Measurements from ENCODE around the gene PCDHGA8.
"Not testable (repeated sequence)": the region's sequence is repeated elsewhere in the genome, so short reads cannot be mapped to it uniquely, and the experiment has no call there.

PCDHGA8 gene

DNA sequence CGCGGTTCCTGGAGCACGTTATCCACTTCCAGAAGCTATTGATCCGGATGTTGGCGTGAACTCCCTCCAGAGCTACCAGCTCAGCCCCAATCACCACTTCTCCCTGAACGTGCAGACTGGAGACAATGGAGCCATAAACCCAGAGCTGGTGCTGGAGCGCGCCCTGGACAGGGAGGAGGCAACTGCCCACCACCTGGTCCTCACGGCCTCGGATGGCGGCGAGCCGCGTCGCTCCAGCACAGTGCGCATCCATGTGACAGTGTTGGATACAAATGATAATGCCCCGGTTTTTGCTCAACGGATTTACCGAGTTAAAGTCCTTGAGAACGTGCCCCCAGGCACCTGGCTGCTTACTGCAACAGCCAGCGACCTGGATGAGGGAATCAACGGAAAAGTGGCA lies 11.0 kb downstream of the PCDHGA8 start:
- no peak for DNase-seq

- peak; percentile 17 to 44 for DNase-seq
These were observed 15.5 kb downstream of the PCDHGA8 start, which contains the start of gene PCDHGB6 for GRCh38 chr5:141407790-141408505. Gene PCDHGB6 (plus strand): TSS chr5:141408021. CDS start chr5:141408203, 182 bp downstream.

DNA sequence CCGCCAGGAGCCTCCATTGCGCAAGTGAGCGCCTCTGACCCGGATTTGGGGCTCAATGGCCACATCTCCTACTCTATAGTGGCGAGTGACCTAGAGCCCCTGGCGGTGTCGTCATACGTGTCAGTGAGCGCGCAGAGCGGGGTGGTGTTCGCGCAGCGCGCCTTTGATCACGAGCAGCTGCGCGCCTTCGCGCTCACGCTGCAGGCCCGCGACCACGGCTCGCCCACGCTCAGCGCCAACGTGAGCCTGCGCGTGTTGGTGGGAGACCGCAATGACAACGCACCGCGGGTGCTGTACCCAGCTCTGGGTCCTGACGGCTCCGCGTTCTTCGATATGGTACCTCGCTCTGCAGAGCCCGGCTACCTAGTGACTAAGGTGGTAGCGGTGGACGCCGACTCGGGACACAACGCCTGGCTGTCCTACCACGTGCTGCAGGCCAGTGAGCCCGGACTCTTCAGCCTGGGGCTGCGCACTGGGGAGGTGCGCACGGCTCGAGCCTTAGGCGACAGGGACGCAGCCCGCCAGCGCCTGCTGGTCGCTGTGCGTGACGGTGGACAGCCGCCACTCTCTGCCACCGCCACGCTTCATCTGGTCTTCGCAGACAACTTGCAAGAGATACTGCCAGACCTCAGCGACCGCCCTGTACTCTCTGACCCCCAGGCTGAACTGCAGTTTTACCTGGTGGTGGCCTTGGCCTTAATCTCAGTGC lies 17.3 kb downstream of the PCDHGA8 start:
- no peak for DNase-seq

DNA sequence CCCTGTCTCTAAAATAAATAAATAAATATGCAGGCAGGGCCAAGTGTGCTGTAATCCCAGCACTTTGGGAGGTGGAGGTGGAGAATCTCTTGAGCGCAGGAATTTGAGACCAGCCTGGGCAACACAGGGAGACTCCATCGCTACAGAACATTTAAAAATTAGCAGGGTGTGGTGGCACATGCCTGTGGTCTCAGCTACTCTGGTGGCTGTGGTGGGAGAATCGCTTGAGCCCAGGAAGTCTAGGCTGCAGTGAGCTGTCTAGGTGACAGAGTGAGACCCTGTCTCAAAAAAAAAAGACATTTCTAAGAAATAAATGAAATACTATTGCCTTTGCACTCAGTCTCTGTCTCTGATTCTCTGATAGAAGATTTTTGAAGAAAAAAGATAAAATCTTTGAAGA lies 19.1 kb downstream of the PCDHGA8 start:
- no peak for DNase-seq

DNA sequence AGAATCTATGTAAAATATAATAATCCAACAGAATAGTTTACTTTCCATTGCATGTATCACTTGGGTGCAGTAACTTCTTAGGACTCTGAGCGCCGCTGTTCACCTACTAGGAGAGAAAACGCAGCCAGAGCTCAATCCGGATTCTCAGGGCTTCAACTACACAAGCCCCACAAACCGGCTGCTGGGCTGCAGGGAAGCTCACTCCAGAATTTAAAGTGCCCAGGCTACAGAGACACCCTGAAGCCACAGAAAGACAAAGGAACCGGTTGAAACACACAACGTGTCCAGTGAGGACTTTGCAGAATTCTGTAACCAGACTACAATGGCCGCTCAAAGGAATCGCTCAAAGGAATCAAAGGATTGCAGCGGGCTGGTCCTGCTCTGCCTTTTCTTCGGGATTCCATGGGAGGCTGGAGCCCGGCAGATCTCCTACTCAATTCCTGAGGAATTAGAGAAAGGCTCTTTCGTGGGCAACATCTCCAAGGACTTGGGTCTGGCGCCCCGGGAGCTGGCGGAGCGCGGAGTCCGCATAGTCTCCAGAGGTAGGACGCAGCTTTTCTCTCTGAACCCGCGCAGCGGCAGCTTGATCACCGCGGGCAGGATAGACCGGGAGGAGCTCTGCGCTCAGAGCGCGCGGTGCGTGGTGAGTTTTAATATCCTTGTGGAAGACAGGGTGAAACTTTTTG lies 20.6 kb downstream of the PCDHGA8 start, which contains the start of gene PCDHGA10:
Gene PCDHGA10 (plus strand): TSS at position 134 of the 686 bp plus-strand sequence. CDS start 189 bp downstream, at position 323.
- peak; percentile 53 to 63 for DNase-seq

DNA sequence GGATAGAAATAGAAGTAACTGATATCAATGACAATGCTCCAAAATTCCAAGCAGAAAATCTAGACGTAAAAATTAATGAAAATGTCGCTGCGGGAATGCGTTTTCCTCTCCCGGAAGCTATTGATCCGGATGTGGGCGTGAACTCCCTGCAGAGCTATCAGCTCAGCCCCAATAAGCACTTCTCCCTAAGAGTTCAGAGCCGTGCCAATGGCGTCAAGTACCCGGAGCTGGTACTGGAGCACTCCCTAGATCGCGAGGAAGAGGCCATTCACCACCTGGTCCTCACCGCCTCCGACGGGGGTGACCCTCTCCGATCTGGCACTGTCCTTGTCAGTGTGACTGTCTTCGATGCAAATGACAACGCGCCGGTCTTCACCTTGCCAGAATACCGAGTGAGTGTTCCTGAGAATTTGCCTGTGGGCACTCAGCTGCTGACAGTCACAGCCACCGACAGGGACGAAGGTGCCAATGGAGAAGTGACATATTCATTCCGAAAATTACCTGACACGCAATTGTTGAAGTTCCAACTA lies 21.2 kb downstream of the PCDHGA8 start:
- no peak for DNase-seq

GRCh38 chr5:141414548-141415274 lies 22.3 kb downstream of the PCDHGA8 start:
- DNase-seq: not testable (repeated sequence)

DNA sequence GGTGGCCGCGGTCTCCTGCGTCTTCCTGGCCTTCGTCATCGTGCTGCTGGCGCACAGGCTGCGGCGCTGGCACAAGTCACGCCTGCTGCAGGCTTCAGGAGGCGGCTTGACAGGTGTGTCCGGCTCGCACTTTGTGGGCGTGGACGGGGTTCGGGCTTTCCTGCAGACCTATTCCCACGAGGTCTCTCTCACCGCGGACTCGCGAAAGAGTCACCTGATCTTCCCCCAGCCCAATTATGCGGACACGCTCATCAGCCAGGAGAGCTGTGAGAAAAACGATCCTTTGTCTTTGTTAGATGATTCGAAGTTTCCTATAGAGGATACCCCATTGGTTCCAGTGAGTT lies 22.8 kb downstream of the PCDHGA8 start:
- not testable (repeated sequence) for DNase-seq

- peak; percentile 46 to 47 for DNase-seq
These were observed 25.2 kb downstream of the PCDHGA8 start, which contains the start of gene PCDHGB7 for GRCh38 chr5:141417494-141418172. Gene PCDHGB7 (plus strand): TSS chr5:141417677. CDS start chr5:141417860, 183 bp downstream.

- DNase-seq: no peak
These were observed 26.8 kb downstream of the PCDHGA8 start for GRCh38 chr5:141419074-141419880.

- peak; percentile 39 to 46 for DNase-seq
These were observed 28.5 kb downstream of the PCDHGA8 start, which contains the start of gene PCDHGA11 for GRCh38 chr5:141420855-141421488. Gene PCDHGA11 (plus strand): TSS chr5:141421051. CDS start chr5:141421228, 177 bp downstream.

GRCh38 chr5:141421489-141421855 lies 29.0 kb downstream of the PCDHGA8 start:
- no peak for DNase-seq

DNA sequence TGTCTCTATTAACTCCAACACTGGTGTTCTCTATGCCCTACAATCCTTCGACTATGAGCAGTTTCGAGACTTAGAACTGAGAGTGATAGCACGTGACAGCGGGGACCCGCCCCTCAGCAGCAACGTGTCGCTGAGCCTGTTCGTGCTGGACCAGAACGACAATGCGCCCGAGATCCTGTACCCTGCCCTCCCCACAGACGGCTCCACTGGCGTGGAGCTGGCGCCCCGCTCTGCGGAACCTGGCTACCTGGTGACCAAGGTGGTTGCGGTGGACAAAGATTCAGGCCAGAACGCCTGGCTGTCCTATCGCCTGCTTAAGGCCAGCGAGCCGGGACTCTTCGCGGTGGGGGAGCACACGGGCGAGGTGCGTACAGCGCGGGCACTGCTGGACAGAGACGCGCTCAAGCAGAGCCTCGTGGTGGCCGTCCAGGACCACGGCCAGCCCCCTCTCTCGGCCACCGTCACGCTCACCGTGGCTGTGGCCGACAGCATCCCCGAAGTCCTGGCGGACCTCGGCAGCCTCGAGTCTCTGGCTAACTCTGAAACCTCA lies 30.4 kb downstream of the PCDHGA8 start:
- no peak for DNase-seq

- no peak for DNase-seq
These were observed 35.5 kb downstream of the PCDHGA8 start for GRCh38 chr5:141427783-141428426.

DNA sequence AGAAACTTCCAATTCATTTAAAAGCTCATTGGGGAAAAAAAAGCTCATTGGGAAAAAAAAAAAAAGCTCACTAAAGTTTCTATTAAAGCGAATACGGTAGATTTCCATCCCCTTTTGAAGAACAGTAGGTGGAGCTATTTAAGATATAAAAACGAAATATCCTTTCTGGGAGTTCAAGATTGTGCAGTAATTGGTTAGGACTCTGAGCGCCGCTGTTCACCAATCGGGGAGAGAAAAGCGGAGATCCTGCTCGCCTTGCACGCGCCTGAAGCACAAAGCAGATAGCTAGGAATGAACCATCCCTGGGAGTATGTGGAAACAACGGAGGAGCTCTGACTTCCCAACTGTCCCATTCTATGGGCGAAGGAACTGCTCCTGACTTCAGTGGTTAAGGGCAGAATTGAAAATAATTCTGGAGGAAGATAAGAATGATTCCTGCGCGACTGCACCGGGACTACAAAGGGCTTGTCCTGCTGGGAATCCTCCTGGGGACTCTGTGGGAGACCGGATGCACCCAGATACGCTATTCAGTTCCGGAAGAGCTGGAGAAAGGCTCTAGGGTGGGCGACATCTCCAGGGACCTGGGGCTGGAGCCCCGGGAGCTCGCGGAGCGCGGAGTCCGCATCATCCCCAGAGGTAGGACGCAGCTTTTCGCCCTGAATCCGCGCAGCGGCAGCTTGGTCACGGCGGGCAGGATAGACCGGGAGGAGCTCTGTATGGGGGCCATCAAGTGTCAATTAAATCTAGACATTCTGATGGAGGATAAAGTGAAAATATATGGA lies 38.1 kb downstream of the PCDHGA8 start, which contains the start of gene PCDHGA12:
Gene PCDHGA12 (plus strand): TSS at position 176 of the 782 bp plus-strand sequence. CDS start 253 bp downstream, at position 429.
- DNase-seq: peak; percentile 30 to 32

DNA sequence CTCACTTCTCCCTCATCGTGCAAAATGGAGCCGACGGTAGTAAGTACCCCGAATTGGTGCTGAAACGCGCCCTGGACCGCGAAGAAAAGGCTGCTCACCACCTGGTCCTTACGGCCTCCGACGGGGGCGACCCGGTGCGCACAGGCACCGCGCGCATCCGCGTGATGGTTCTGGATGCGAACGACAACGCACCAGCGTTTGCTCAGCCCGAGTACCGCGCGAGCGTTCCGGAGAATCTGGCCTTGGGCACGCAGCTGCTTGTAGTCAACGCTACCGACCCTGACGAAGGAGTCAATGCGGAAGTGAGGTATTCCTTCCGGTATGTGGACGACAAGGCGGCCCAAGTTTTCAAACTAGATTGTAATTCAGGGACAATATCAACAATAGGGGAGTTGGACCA lies 38.9 kb downstream of the PCDHGA8 start:
- DNase-seq: no peak

DNA sequence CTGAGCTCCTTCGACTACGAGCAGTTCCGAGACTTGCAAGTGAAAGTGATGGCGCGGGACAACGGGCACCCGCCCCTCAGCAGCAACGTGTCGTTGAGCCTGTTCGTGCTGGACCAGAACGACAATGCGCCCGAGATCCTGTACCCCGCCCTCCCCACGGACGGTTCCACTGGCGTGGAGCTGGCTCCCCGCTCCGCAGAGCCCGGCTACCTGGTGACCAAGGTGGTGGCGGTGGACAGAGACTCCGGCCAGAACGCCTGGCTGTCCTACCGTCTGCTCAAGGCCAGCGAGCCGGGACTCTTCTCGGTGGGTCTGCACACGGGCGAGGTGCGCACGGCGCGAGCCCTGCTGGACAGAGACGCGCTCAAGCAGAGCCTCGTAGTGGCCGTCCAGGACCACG lies 39.9 kb downstream of the PCDHGA8 start:
- DNase-seq: not testable (repeated sequence)

GRCh38 chr5:141432726-141433125 lies 40.3 kb downstream of the PCDHGA8 start:
- not testable (repeated sequence) for DNase-seq

- no peak for DNase-seq
These were observed 41.6 kb downstream of the PCDHGA8 start for GRCh38 chr5:141434006-141434405.
